Left lung (tissue), 10 donors: Measurements from ENCODE around the gene GLYR1. TPM values are rescaled to one million over a fixed set of nuclear protein-coding genes. Genes with fewer than 3 reads are reported as not detected.

Experiments
- ATAC-seq: fragments of 200-7000 bp; cut with Tn5 transposase; one replicate; pipeline ENCODE4 v1.9.1; 2020; ENCODE audit warnings: moderate library complexity
- DNase-seq, 4 donors: peaks; one replicate each; pipeline ENCODE4 v3.0.0-alpha.2; 2013 to 2020
- H3K27ac ChIP-seq, 2 donors: fragments of 200-600 bp; sonication (generic) in 1 of 2; one replicate each; pipeline versions ENCODE4 v1.5.0 to v1.8.0; 2020 to 2021
- H3K27me3 ChIP-seq, 2 donors: fragments of 200-600 bp; sonication (generic) in 1 of 2; one replicate each; pipeline versions ENCODE4 v1.5.0 to v1.8.0; 2020 to 2021
- H3K36me3 ChIP-seq, 2 donors: fragments of 200-600 bp; sonication (generic) in 1 of 2; one replicate each; pipeline versions ENCODE4 v1.5.0 to v1.8.0; 2020 to 2021
- H3K4me1 ChIP-seq, 2 donors: fragments of 200-600 bp; one replicate each; pipeline ENCODE4 v1.8.0; 2021
- H3K4me3 ChIP-seq, 2 donors: fragments of 200-600 bp; sonication (generic) in 1 of 2; one replicate each; pipeline versions ENCODE4 v1.5.0 to v1.8.0; 2020 to 2021; ENCODE audit warnings: mild to moderate bottlenecking in 1 of 2
- H3K9me3 ChIP-seq, 2 donors: fragments of 200-600 bp; sonication (generic) in 1 of 2; one replicate each; pipeline versions ENCODE4 v1.5.0 to v1.8.0; 2020 to 2021
- CTCF ChIP-seq, 2 donors: fragments of 200-600 bp; sonication (generic) in 1 of 2; IDR thresholded peaks; one replicate each; pipeline versions ENCODE4 v1.5.0 to v1.8.0; 2021; ENCODE audit warnings: antibody characterized with exemption in 2 of 2
- intact Hi-C, 2 donors: fragments of 100-400 bp; cut with DNase I; formaldehyde crosslinking; loops; one replicate each; pipeline versions ENCODE4 v1.11.2 to v1.14.2; 2022
- polyA plus RNA-seq, 6 donors: library from polyadenylated mRNA; unstranded; fragments of 120-200 nt; gene quantifications; one replicate each; pipeline ENCODE4 v1.2.1, GENCODE V29; 2013; ENCODE audit not compliant: insufficient read length in 6 of 6
- total RNA-seq, 2 donors: library from RNA; stranded (reverse); fragmentation: NEBNext Ultra II Directional; extraction: Animal tissue kit (Norgen Biotek cat#: 25700); gene quantifications; one replicate each; pipeline ENCODE4 v1.2.1, GENCODE V29; 2021
- donor health status: DM: no; HTN: yes; CAD: no.
- donor health status: DM: no; HTN: no; CAD: no.

GLYR1 gene
- total and polyA plus RNA-seq, 8 donors, result 65.2 to 128 (median 113) TPM

DNA sequence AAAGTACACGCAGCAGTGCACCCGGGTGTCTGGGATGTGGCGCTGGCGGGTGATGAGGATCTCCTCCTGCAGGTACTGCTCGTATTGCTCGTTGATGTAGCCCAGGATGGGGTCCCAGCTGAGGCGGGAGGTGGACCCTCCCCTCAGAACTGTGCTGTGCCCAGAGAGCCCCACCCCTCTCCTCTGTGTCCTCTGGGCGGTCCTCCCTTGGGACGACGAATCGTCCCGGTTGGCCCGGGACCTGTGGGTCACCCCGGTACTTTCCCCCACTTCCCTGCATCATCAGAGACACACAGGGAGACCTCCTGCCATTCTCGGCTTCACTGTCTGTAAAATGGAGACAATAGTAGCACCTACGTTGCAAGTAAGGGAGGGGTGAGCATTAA, 63.1 kb downstream of the GLYR1 start:
- TF ChIP-seq CTCF (IDR thresholded peaks at IDR 0.05), result no peak
- no peak for ATAC-seq
- H3K27ac ChIP-seq, result no peak overlapping the region
- no peaks in the 10 kb centered on the region for H3K36me3 ChIP-seq
- DNase-seq, result peak in 1 of 4 donors; percentile 54
- no peak overlapping the region for H3K4me3 ChIP-seq
- H3K9me3 ChIP-seq, result no peaks in the 10 kb centered on the region
- H3K27me3 ChIP-seq, result no peaks in the 10 kb centered on the region
- intact Hi-C loops, result no loop called here
- no peaks in the 10 kb centered on the region for H3K4me1 ChIP-seq

DNA sequence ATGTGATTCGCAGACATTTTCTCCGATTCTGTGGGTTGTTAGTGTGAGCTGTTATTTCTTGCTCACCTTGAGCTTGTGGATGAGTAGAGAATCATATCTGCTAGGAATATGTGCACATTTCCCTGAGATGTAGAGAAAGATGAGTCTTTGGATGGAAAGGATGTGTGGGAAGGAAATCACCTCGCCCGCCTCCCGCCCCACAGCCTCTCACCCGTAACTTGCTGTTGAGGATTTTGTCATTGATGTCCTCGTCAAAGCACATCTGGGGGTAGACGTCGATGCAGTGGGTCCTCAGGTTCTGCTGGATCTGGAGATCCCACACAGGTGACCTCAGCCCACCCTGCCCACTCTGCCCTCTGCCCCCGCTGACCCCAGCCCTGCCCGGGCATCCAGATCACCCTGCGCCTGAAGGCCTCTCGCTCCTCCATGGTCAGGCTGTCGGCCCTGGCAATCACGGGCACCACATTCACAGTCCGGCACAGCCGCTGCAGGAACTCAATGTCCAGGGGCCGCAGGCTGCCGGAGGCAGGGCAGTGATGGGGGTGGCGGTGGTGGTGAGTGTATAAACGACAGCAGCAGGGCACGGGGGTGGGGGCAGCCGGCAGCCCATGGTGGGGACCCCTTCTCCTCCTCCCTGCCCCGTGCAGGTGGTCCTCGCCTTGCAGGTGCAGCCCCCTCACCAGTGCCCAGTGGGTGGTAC, 63.7 kb downstream of the GLYR1 start:
- ATAC-seq, result no peak

DNA sequence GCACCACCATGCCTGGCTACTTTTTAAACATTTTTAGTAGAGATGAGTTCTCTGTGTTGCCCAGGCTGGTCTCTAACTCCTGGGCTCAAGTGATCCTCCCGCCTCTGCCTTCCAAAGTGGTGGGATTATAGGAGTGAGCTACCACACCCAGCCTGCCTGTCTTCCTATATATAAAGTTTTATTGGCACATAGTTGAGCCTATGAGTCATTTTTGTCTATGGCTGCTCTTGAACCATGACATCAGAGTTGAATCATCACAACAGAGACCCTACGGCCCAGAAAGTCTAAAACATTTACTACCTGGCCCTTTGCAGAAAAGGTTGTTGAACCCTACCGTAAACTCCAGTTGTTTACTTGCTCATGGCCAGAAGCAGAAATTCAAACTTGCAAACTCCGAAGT, 66.9 kb downstream of the GLYR1 start:
- Histone ChIP-seq H3K36me3 (no peaks in the 10 kb centered on the region), H3K27ac (no peak overlapping the region), H3K4me3 (no peak overlapping the region), H3K9me3 (no peaks in the 10 kb centered on the region), H3K4me1 (peaks cover 0 to 2% of the 10 kb centered on the region in 2 donors), H3K27me3 (no peaks in the 10 kb centered on the region)
- no peak for ATAC-seq
- no peak for DNase-seq
- TF ChIP-seq CTCF (IDR thresholded peaks at IDR 0.05), result no peak
- intact Hi-C loops, result no loop called here

More for the DNA sequence above, 63.7 kb downstream of the GLYR1 start:
- Histone ChIP-seq H3K4me1 (no peaks in the 10 kb centered on the region), H3K27me3 (no peaks in the 10 kb centered on the region), H3K27ac (no peak overlapping the region), H3K9me3 (no peaks in the 10 kb centered on the region), H3K36me3 (no peaks in the 10 kb centered on the region), H3K4me3 (no peak overlapping the region)
- DNase-seq, result no peak
- no peak for TF ChIP-seq CTCF (IDR thresholded peaks at IDR 0.05)
- intact Hi-C loops, result no loop called here

DNA sequence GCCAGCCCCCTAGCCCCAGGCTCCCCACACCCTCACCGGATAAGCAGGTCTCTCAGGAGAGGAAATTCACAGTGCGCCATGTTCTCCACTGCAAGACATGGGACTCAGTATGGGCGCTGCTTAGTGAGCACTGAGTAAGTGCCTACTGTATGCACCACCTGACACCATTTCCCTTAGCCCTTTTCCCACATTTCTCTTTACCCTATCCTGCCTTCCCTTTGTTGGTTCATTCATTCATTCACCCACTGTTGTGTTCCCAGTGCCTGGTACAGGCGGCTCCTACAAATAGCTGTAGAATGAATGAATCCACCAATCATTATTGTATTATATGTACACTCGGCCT, 69.1 kb downstream of the GLYR1 start:
- Histone ChIP-seq H3K9me3 (no peaks in the 10 kb centered on the region), H3K4me3 (no peak overlapping the region), H3K27me3 (no peaks in the 10 kb centered on the region), H3K36me3 (no peaks in the 10 kb centered on the region), H3K27ac (no peak overlapping the region), H3K4me1 (peaks cover 0 to 6% of the 10 kb centered on the region in 2 donors)
- DNase-seq (no peak), ATAC-seq (no peak)
- TF ChIP-seq CTCF (IDR thresholded peaks at IDR 0.05), result no peak
- intact Hi-C loops, result no loop called here

DNA sequence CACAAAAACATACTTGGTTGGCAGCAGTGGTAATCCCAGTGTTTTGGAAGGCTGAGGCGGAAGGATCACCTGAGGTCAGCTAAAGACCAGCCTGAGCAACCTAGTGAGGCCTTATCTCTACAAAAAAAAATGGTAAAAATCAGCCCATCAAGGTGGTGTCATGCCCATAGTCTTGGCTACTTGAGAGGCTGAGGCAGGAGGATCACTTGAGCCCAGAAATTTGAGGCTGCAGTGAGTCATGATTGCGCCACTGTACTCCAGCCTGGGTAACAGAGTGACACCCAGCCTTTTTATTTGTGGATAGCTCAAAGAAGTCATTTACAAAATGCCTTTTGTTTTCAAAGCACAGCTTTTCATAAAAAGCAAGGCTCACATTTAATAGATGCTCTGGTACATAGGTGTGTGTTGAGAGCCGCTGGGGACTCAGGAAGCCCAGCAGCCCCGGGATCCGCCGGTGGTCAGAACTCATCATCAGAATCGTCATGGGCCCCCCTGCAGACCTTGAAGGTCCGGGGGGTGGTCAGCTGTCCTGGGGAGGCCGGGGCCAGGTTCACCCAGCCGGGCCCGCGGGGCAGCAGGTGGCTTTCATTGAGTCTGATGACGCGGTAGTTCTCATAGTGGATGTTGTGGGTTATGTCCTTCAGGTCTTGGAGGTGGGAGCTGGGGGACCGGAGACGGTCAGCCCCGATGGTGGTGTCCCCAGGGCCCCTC, 69.6 kb downstream of the GLYR1 start:
- no peak overlapping the region for H3K27ac ChIP-seq
- H3K4me3 ChIP-seq, result no peak overlapping the region
- no peak for TF ChIP-seq CTCF (IDR thresholded peaks at IDR 0.05)
- H3K4me1 ChIP-seq, result peaks cover 0 to 6% of the 10 kb centered on the region in 2 donors
- H3K9me3 ChIP-seq, result no peaks in the 10 kb centered on the region
- ATAC-seq, result no peak
- H3K36me3 ChIP-seq, result no peaks in the 10 kb centered on the region
- DNase-seq, result no peak
- intact Hi-C loops, result no loop called here
- no peaks in the 10 kb centered on the region for H3K27me3 ChIP-seq
